Measurements from ENCODE around the gene ADGB.

GRCh38 chr6:146595972-146596731, 2.6 kb upstream of the ADGB start:
- TF ChIP-seq CEBPB (IDR thresholded peaks at IDR 0.05; ENCODE audit: borderline replicate concordance, low read depth, low read length): no peak
- TF ChIP-seq CTCF (CRISPR knock-in tag; IDR thresholded peaks at IDR 0.05): no peak
- TF ChIP-seq ZNF580 (CRISPR knock-in tag; IDR thresholded peaks at IDR 0.05; ENCODE audit: borderline replicate concordance, low read depth): no peak
- no peak for TF ChIP-seq JUN (CRISPR knock-in tag; IDR thresholded peaks at IDR 0.05)
- TF ChIP-seq SNAPC4 (CRISPR knock-in tag; IDR thresholded peaks at IDR 0.05): no peak
- no peak for TF ChIP-seq ZFP36 (IDR thresholded peaks at IDR 0.05; ENCODE audit: borderline replicate concordance, low read depth, low read length, partially characterized antibody)
- no peak for TF ChIP-seq MTA3 (CRISPR knock-in tag; IDR thresholded peaks at IDR 0.05)
- no peak for TF ChIP-seq NR3C1 (CRISPR knock-in tag; IDR thresholded peaks at IDR 0.05)
- no peak for TF ChIP-seq NRL (CRISPR knock-in tag; IDR thresholded peaks at IDR 0.05; ENCODE audit: borderline replicate concordance)
- TF ChIP-seq ATF7 (IDR thresholded peaks at IDR 0.05): no peak
- TF ChIP-seq ATF7 (CRISPR knock-in tag; IDR thresholded peaks at IDR 0.05): no peak

All from HepG2 (cell line).